GM19463 (cell line): ENCODE measurements around the gene HDHD3.
"Not testable (repeated sequence)": the region's sequence is repeated elsewhere in the genome, so short reads cannot be mapped to it uniquely, and the experiment has no call there.

ENCODE experiments used
- ATAC-seq: cut with Tn5 transposase; IDR thresholded peaks from one replicate; pipeline ENCODE4 v1.9.1; 2021; ENCODE audit warnings: mild to moderate bottlenecking, moderate library complexity; ENCODE audit not compliant: unreplicated experiment

Gene HDHD3

GRCh38 chr9:113376634-113377567, at the start of gene HDHD3:
Gene HDHD3, minus strand, starts transcription at chr9:113376986. Its CDS starts 2,632 bp downstream, at chr9:113374354.
- ATAC-seq: peak; percentile 75

- ATAC-seq: no peak
These were observed 48.3 kb upstream of the HDHD3 start for GRCh38 chr9:113425072-113425471.

- ATAC-seq: no peak
These were observed 44.9 kb upstream of the HDHD3 start for GRCh38 chr9:113421726-113422125.

GRCh38 chr9:113417370-113417769, 40.6 kb upstream of the HDHD3 start:
- no peak for ATAC-seq

GRCh38 chr9:113416149-113416721, 39.4 kb upstream of the HDHD3 start:
- peak; percentile 99 for ATAC-seq

GRCh38 chr9:113410207-113410864, 33.5 kb upstream of the HDHD3 start, which contains the start of the genes C9orf43 and POLE3:
Gene C9orf43, plus strand, starts transcription at chr9:113410747. Its CDS starts 2,747 bp downstream, at chr9:113413494.
Gene POLE3, minus strand, starts transcription at chr9:113410675. Its CDS starts 382 bp downstream, at chr9:113410293.
- peak; percentile 92 for ATAC-seq

GRCh38 chr9:113409883-113410206, 33.1 kb upstream of the HDHD3 start:
- no peak for ATAC-seq

GRCh38 chr9:113409481-113409880, 32.7 kb upstream of the HDHD3 start:
- no peak for ATAC-seq

GRCh38 chr9:113406873-113407511, 30.2 kb upstream of the HDHD3 start:
- peak; percentile 22 for ATAC-seq

GRCh38 chr9:113406353-113406752, 29.6 kb upstream of the HDHD3 start:
- ATAC-seq: not testable (repeated sequence)

GRCh38 chr9:113403646-113404045, 26.9 kb upstream of the HDHD3 start:
- ATAC-seq: no peak

- ATAC-seq: peak; percentile 99
These were observed 24.4 kb upstream of the HDHD3 start, which contains the start of gene ALAD for GRCh38 chr9:113401027-113401792. Gene ALAD, minus strand, starts transcription at chr9:113401284. Its CDS starts 7,725 bp downstream, at chr9:113393559.

GRCh38 chr9:113399646-113400200, 22.9 kb upstream of the HDHD3 start:
- ATAC-seq: no peak

GRCh38 chr9:113398796-113399195, 22.0 kb upstream of the HDHD3 start:
- no peak for ATAC-seq

- ATAC-seq: no peak
These were observed 20.4 kb upstream of the HDHD3 start for GRCh38 chr9:113397203-113397631.

- no peak for ATAC-seq
These were observed 18.4 kb upstream of the HDHD3 start for GRCh38 chr9:113395000-113395861.

- no peak for ATAC-seq
These were observed 16.5 kb upstream of the HDHD3 start for GRCh38 chr9:113393281-113393680.

- ATAC-seq: no peak
These were observed 15.1 kb upstream of the HDHD3 start for GRCh38 chr9:113391917-113392316.
